Measurements from ENCODE around the gene EXD3. TPM values are rescaled to one million over a fixed set of nuclear protein-coding genes. Genes with fewer than 3 reads are reported as not detected.

EXD3 gene
- total RNA-seq, 1 experiment from 2014 or later = 4.7 TPM

GRCh38 chr9:137309368-137310188, 113.4 kb downstream of the EXD3 start:
- DNase-seq (ENCODE audit: low read depth) = no peak

- no peak for DNase-seq (ENCODE audit: low read depth)
Observed at GRCh38 chr9:137308057-137308619, 114.8 kb downstream of the EXD3 start.

GRCh38 chr9:137307255-137308056, 115.5 kb downstream of the EXD3 start:
- DNase-seq (ENCODE audit: low read depth) = no peak

GRCh38 chr9:137306850-137307254, 116.1 kb downstream of the EXD3 start:
- DNase-seq (ENCODE audit: low read depth) = no peak

GRCh38 chr9:137306066-137306849, 116.7 kb downstream of the EXD3 start:
- no peak for DNase-seq (ENCODE audit: low read depth)

- no peak for DNase-seq (ENCODE audit: low read depth)
Observed at GRCh38 chr9:137305798-137306065, 117.2 kb downstream of the EXD3 start.

GRCh38 chr9:137305060-137305797, 117.7 kb downstream of the EXD3 start:
- no peak for DNase-seq (ENCODE audit: low read depth)

- DNase-seq (ENCODE audit: low read depth) = no peak
Observed at GRCh38 chr9:137304383-137305059, 118.4 kb downstream of the EXD3 start.

GRCh38 chr9:137303893-137304382, 119.0 kb downstream of the EXD3 start:
- DNase-seq (ENCODE audit: low read depth) = no peak

- no peak for DNase-seq (ENCODE audit: low read depth)
Observed at GRCh38 chr9:137303151-137303892, 119.6 kb downstream of the EXD3 start.

GRCh38 chr9:137302449-137303150, 120.4 kb downstream of the EXD3 start:
- no peak for DNase-seq (ENCODE audit: low read depth)

- DNase-seq (ENCODE audit: low read depth) = no peak
Observed at GRCh38 chr9:137302118-137302448, 120.9 kb downstream of the EXD3 start, which contains the start of gene NRARP. Gene NRARP (minus strand): TSS chr9:137302271. CDS start chr9:137301928, 343 bp downstream.

GRCh38 chr9:137301081-137301947, 121.6 kb downstream of the EXD3 start:
- DNase-seq (ENCODE audit: low read depth) = no peak

GRCh38 chr9:137300567-137301080, 122.3 kb downstream of the EXD3 start:
- no peak for DNase-seq (ENCODE audit: low read depth)

- DNase-seq (ENCODE audit: low read depth) = no peak
Observed at GRCh38 chr9:137299938-137300337, 123.0 kb downstream of the EXD3 start.

- no peak for DNase-seq (ENCODE audit: low read depth)
Observed at GRCh38 chr9:137299203-137299565, 123.8 kb downstream of the EXD3 start.

GRCh38 chr9:137298401-137299202, 124.4 kb downstream of the EXD3 start:
- no peak for DNase-seq (ENCODE audit: low read depth)

Data from HT1080 (cell line).